Neural progenitor cell (in vitro differentiated cells): ENCODE measurements around the gene TOMM22. TPM values are rescaled to one million over a fixed set of nuclear protein-coding genes. Genes with fewer than 3 reads are reported as not detected.
A peak's percentile ranks its signal among the peaks of the same experiment; 100 is the strongest.

Experiments
- DNase-seq: peaks from one replicate; pipeline ENCODE4 v3.0.0-alpha.2; 2016; ENCODE audit warnings: low spot score
- H2AFZ ChIP-seq: fragments of 200-600 bp; sonication (generic); replicated peaks from 2 replicates; pipeline ENCODE4 v1.6.1; 2016; ENCODE audit warnings: antibody characterized with exemption
- H3F3A ChIP-seq: fragments of 200-600 bp; sonication (generic); 2 replicates; pipeline ENCODE4 v1.6.1; 2016; ENCODE audit warnings: antibody characterized with exemption, low read depth
- H3K27ac ChIP-seq: fragments of 200-600 bp; sonication (generic); 2 replicates; pipeline ENCODE4 v1.5.1; 2016; ENCODE audit warnings: mild to moderate bottlenecking
- H3K27me3 ChIP-seq: fragments of 200-600 bp; sonication (generic); 2 replicates; pipeline ENCODE4 v1.6.1; 2016; ENCODE audit warnings: mild to moderate bottlenecking, moderate library complexity
- H3K36me3 ChIP-seq: fragments of 200-600 bp; sonication (generic); 2 replicates; pipeline ENCODE4 v1.5.1; 2016
- H3K4me1 ChIP-seq: fragments of 200-600 bp; sonication (generic); 2 replicates; pipeline ENCODE4 v1.6.1; 2016; ENCODE audit warnings: mixed run types
- H3K4me2 ChIP-seq: fragments of 200-600 bp; sonication (generic); 2 replicates; pipeline ENCODE4 v1.6.1; 2016
- H3K4me3 ChIP-seq: fragments of 200-600 bp; sonication (generic); 2 replicates; pipeline ENCODE4 v1.5.1; 2016
- H3K79me2 ChIP-seq: fragments of 200-600 bp; sonication (generic); 2 replicates; pipeline ENCODE4 v1.6.1; 2016; ENCODE audit warnings: low read depth
- H3K9ac ChIP-seq: fragments of 200-600 bp; sonication (generic); 2 replicates; pipeline ENCODE4 v1.6.1; 2016
- H3K9me3 ChIP-seq: fragments of 200-600 bp; sonication (generic); 2 replicates; pipeline ENCODE4 v1.5.1; 2016; ENCODE audit warnings: low read depth
- H4K20me1 ChIP-seq: fragments of 200-600 bp; sonication (generic); 2 replicates; pipeline ENCODE4 v1.6.1; 2016; ENCODE audit warnings: low read depth
- H3K27ac Mint-ChIP-seq: 3 replicates; pipeline ENCODE4 v1.8.0; 2021; ENCODE audit warnings: mixed read lengths
- H3K27me3 Mint-ChIP-seq: 2 replicates; pipeline ENCODE4 v1.8.0; 2022; ENCODE audit warnings: low read depth, mild to moderate bottlenecking, inconsistent platforms, moderate library complexity, mixed read lengths; ENCODE audit not compliant: insufficient read depth
- H3K36me3 Mint-ChIP-seq: 3 replicates; pipeline ENCODE4 v1.8.0; 2021; ENCODE audit warnings: mixed read lengths
- H3K4me1 Mint-ChIP-seq: 3 replicates; pipeline ENCODE4 v1.8.0; 2021; ENCODE audit warnings: mixed read lengths
- H3K4me3 Mint-ChIP-seq: 3 replicates; pipeline ENCODE4 v1.8.0; 2021; ENCODE audit warnings: mild to moderate bottlenecking, moderate library complexity, mixed read lengths
- H3K9me3 Mint-ChIP-seq: 3 replicates; pipeline ENCODE4 v1.8.0; 2020; ENCODE audit warnings: mixed read lengths
- EZH2 ChIP-seq: fragments of 200-600 bp; sonication (generic); IDR thresholded peaks from 2 replicates; pipeline ENCODE4 v1.6.1; 2017; ENCODE audit warnings: antibody characterized with exemption, mild to moderate bottlenecking, moderate library complexity
- EZH2phosphoT487 ChIP-seq: fragments of 200-600 bp; sonication (generic); IDR thresholded peaks from 2 replicates; pipeline ENCODE4 v1.6.1; 2017; ENCODE audit warnings: antibody characterized with exemption
- total RNA-seq: library from RNA; depleted of rRNA; stranded (reverse); fragments of >200 nt; gene quantifications from 2 replicates; pipeline ENCODE4 v1.2.3, GENCODE V29; 2015; ENCODE audit warnings: low replicate concordance
- TF ChIP-seq, protein P1 (sequence below): fragments of 200-600 bp; sonication (generic); IDR thresholded peaks from 2 replicates; pipeline ENCODE4 v1.5.1; 2017; ENCODE audit warnings: antibody characterized with exemption, mild to moderate bottlenecking

The TOMM22 gene
- total RNA-seq, 1 donor from 2014 or later: 134 TPM

DNA sequence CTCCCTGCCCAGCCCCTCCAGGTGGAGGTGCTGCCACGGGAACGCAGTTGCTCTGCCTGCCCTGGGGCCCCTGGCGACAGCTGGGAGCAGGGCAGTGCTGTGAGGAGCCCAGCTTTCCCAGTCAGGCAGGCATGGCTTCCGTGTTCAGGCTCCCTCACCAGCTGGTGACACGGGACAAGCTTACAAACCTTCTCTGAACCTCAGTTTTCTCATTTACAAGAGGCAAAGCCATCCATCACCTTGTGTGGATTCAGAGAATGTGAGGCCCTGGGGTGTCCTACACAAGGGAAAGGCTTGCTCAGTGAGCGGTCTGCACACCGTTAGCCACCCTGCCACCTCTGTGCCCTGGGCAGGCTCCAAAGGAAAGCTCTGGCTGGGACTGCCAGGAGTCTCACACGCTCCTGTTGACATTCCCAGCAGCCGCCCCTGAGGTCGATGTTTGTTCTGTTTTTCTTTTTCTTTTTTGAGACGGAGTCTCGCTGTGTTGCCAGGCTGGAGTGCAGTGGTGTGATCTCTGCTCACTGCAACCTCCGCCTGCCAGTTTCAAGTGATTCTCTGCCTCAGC, 50.6 kb downstream of the TOMM22 start:
- H3K36me3 Mint-ChIP-seq: peaks cover 9% of the 10 kb centered on the region

DNA sequence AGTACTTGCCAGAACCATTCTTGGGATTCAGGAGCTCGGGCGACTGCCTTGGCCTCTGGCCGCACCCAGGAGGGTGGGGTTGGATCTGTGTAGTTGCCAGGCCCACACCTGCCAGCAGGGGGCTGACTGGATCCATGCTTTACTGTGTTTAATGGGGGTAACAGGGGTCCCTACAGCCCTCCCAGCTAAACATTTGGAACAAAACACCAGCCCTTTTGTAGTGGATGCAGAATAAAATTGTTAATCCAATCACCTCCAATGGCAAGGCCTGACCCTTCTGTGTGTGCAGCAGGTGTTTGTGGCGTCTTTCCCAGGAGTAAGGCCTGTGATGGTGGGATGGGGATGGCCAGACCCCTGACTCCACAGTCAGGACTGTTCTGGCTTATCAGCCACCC, 51.6 kb downstream of the TOMM22 start:
- H3K36me3 ChIP-seq: no peaks in the 10 kb centered on the region
- Mint-ChIP-seq H3K4me3 (no peak overlapping the region), H3K27ac (no peak overlapping the region), H3K36me3 (peaks cover 13% of the 10 kb centered on the region), H3K4me1 (no peaks in the 10 kb centered on the region), H3K9me3 (no peaks in the 10 kb centered on the region), H3K27me3 (peaks cover 4% of the 10 kb centered on the region)
- H3K27me3 ChIP-seq: no peaks in the 10 kb centered on the region
- TF ChIP-seq, protein P1, sequence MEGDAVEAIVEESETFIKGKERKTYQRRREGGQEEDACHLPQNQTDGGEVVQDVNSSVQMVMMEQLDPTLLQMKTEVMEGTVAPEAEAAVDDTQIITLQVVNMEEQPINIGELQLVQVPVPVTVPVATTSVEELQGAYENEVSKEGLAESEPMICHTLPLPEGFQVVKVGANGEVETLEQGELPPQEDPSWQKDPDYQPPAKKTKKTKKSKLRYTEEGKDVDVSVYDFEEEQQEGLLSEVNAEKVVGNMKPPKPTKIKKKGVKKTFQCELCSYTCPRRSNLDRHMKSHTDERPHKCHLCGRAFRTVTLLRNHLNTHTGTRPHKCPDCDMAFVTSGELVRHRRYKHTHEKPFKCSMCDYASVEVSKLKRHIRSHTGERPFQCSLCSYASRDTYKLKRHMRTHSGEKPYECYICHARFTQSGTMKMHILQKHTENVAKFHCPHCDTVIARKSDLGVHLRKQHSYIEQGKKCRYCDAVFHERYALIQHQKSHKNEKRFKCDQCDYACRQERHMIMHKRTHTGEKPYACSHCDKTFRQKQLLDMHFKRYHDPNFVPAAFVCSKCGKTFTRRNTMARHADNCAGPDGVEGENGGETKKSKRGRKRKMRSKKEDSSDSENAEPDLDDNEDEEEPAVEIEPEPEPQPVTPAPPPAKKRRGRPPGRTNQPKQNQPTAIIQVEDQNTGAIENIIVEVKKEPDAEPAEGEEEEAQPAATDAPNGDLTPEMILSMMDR: peak; percentile 76
- TF ChIP-seq EZH2phosphoT487: no peak
- no peak for TF ChIP-seq EZH2
- no peak overlapping the region for H3K4me2 ChIP-seq
- no peak overlapping the region for H3K9ac ChIP-seq
- peaks cover 10% of the 10 kb centered on the region for H4K20me1 ChIP-seq
- no peaks in the 10 kb centered on the region for H3K79me2 ChIP-seq
- H3K4me3 ChIP-seq: no peak overlapping the region
- H3K4me1 ChIP-seq: no peaks in the 10 kb centered on the region
- no peaks in the 10 kb centered on the region for H3K9me3 ChIP-seq
- no peak overlapping the region for H2AFZ ChIP-seq
- DNase-seq: peak; percentile 70
- H3F3A ChIP-seq: peaks cover 3% of the 10 kb centered on the region
- H3K27ac ChIP-seq: no peak overlapping the region

More for the DNA sequence above, 50.6 kb downstream of the TOMM22 start:
- Histone ChIP-seq H3K36me3 (no peaks in the 10 kb centered on the region), H3K4me2 (no peak overlapping the region), H2AFZ (no peak overlapping the region), H3K27ac (no peak overlapping the region), H3K79me2 (no peaks in the 10 kb centered on the region), H3F3A (peaks cover 3% of the 10 kb centered on the region), H3K9me3 (no peaks in the 10 kb centered on the region), H3K9ac (no peak overlapping the region), H3K27me3 (no peaks in the 10 kb centered on the region), H3K4me1 (no peaks in the 10 kb centered on the region), H4K20me1 (peaks cover 10% of the 10 kb centered on the region), H3K4me3 (no peak overlapping the region)
- TF ChIP-seq, protein P1: no peak
- Mint-ChIP-seq H3K27ac (no peak overlapping the region), H3K4me1 (no peaks in the 10 kb centered on the region), H3K27me3 (peaks cover 4% of the 10 kb centered on the region), H3K4me3 (no peak overlapping the region), H3K9me3 (no peaks in the 10 kb centered on the region)
- no peak for DNase-seq

DNA sequence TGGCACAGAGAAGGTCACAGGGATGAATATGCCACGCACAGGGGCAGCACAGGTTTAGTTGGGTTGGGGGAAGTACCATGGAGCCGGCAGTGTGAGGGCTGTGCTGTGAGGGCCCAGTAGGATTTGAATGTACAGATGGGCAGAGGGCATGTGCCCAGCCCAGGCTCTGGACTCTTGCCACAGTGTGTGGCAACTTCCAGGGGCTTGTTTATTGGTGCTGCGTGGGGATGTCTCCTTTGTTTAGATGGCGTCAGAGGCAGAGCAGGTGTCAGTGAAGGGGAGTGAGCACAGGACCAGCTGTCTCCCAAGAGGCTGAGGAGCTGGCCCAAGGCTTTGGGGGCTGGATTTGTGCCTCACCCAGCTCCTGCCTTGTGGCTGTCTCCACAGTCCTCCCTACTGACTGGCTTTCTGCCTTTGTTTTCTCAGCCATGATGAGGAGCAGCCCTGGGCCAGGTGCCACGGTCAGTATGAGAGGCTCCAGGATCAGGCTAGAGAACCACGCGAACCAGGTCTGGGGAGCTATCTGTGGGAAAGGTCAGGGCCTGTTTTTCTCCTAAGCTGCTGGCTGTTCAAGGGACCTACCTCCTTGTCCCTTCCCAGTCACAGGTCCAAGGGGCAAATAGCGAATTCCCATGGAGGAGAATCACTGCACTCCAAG, 52.1 kb downstream of the TOMM22 start:
- Mint-ChIP-seq H3K27ac (no peak overlapping the region), H3K36me3 (peaks cover 13% of the 10 kb centered on the region), H3K27me3 (peaks cover 4% of the 10 kb centered on the region), H3K4me3 (no peak overlapping the region), H3K4me1 (no peaks in the 10 kb centered on the region), H3K9me3 (no peaks in the 10 kb centered on the region)
- no peaks in the 10 kb centered on the region for H3K27me3 ChIP-seq
- no peak for TF ChIP-seq EZH2phosphoT487
- no peak for TF ChIP-seq EZH2
- TF ChIP-seq, protein P1: no peak
- no peaks in the 10 kb centered on the region for H3K36me3 ChIP-seq
- no peak overlapping the region for H3K4me2 ChIP-seq
- H3K4me3 ChIP-seq: no peak overlapping the region
- no peaks in the 10 kb centered on the region for H3K79me2 ChIP-seq
- H3K9me3 ChIP-seq: no peaks in the 10 kb centered on the region
- H3K9ac ChIP-seq: no peak overlapping the region
- H3K27ac ChIP-seq: no peak overlapping the region
- peaks cover 10% of the 10 kb centered on the region for H4K20me1 ChIP-seq
- no peak for DNase-seq
- no peak overlapping the region for H2AFZ ChIP-seq
- H3K4me1 ChIP-seq: no peaks in the 10 kb centered on the region
- peaks cover 3% of the 10 kb centered on the region for H3F3A ChIP-seq
